ENCODE measurements around the gene BICD2.

BICD2 gene

GRCh38 chr9:92722386-92723298 lies 42.0 kb downstream of the BICD2 start:
- no peak for DNase-seq
- no peaks in the 10 kb centered on the region for H3K27me3 ChIP-seq (ENCODE audit: insufficient read depth, low read length, poor library complexity)
- no CpG with 5 or more reads among the region's 16 CpGs for WGBS (ENCODE audit: extremely low coverage, insufficient coverage, low lambda C conversion rate)
- H2BK120ac ChIP-seq (ENCODE audit: low read depth, low read length), result no peak overlapping the region
- no peak overlapping the region for H3K4ac ChIP-seq (ENCODE audit: low read depth, low read length)
- no peak overlapping the region for H3K56ac ChIP-seq (ENCODE audit: low read length)
- peaks cover 38% of the 10 kb centered on the region for H3K79me1 ChIP-seq (ENCODE audit: low read length)
- H3K79me2 ChIP-seq (ENCODE audit: control insufficient read depth, insufficient read depth, low read length), result peaks cover 11% of the 10 kb centered on the region
- no peak overlapping the region for H2BK5ac ChIP-seq (ENCODE audit: low read length)
- peaks cover 24% of the 10 kb centered on the region for H3K36me3 ChIP-seq (ENCODE audit: control insufficient read depth, insufficient read depth, low read length)
- no peak overlapping the region for H4K5ac ChIP-seq (ENCODE audit: low read length)
- no peak overlapping the region for H3K4me3 ChIP-seq (ENCODE audit: low read length)
- H3K18ac ChIP-seq (ENCODE audit: low read length), result no peak overlapping the region
- H3K4me1 ChIP-seq (ENCODE audit: control insufficient read depth, low read depth, low read length), result no peaks in the 10 kb centered on the region
- no peak overlapping the region for H4K8ac ChIP-seq (ENCODE audit: low read depth, low read length)
- H3K23ac ChIP-seq (ENCODE audit: low read length), result no peak overlapping the region
- no peak overlapping the region for H2BK15ac ChIP-seq (replicated peaks; ENCODE audit: low read depth)
- no peak overlapping the region for H2AK5ac ChIP-seq (ENCODE audit: low read length)
- no peak overlapping the region for H3K4me2 ChIP-seq (ENCODE audit: low read length)
- H3K9ac ChIP-seq (ENCODE audit: low read length), result no peak overlapping the region
- H3K27ac ChIP-seq (ENCODE audit: low read depth, low read length), result no peak overlapping the region

GRCh38 chr9:92721548-92721947 lies 43.1 kb downstream of the BICD2 start:
- no CpG with 5 or more reads among the region's 7 CpGs for WGBS (ENCODE audit: extremely low coverage, insufficient coverage, low lambda C conversion rate)
- Histone ChIP-seq H3K4me1 (ENCODE audit: control insufficient read depth, low read depth, low read length) (no peaks in the 10 kb centered on the region), H2BK5ac (ENCODE audit: low read length) (no peak overlapping the region), H3K4me3 (ENCODE audit: low read length) (no peak overlapping the region), H2AK5ac (ENCODE audit: low read length) (no peak overlapping the region), H3K23ac (ENCODE audit: low read length) (no peak overlapping the region), H3K79me2 (ENCODE audit: control insufficient read depth, insufficient read depth, low read length) (peaks cover 11% of the 10 kb centered on the region), H3K36me3 (ENCODE audit: control insufficient read depth, insufficient read depth, low read length) (peaks cover 28% of the 10 kb centered on the region), H3K4ac (ENCODE audit: low read depth, low read length) (no peak overlapping the region), H3K27me3 (ENCODE audit: insufficient read depth, low read length, poor library complexity) (no peaks in the 10 kb centered on the region), H2BK120ac (ENCODE audit: low read depth, low read length) (no peak overlapping the region), H4K8ac (ENCODE audit: low read depth, low read length) (no peak overlapping the region), H3K27ac (ENCODE audit: low read depth, low read length) (no peak overlapping the region), H3K56ac (ENCODE audit: low read length) (no peak overlapping the region), H3K18ac (ENCODE audit: low read length) (no peak overlapping the region), H3K9ac (ENCODE audit: low read length) (no peak overlapping the region), H2BK15ac (replicated peaks; ENCODE audit: low read depth) (no peak overlapping the region), H3K79me1 (ENCODE audit: low read length) (peaks cover 29% of the 10 kb centered on the region), H3K4me2 (ENCODE audit: low read length) (no peak overlapping the region), H4K5ac (ENCODE audit: low read length) (no peak overlapping the region)
- no peak for DNase-seq

- Histone ChIP-seq H3K4me3 (ENCODE audit: low read length) (no peak overlapping the region), H3K79me1 (ENCODE audit: low read length) (peaks cover 26% of the 10 kb centered on the region), H4K8ac (ENCODE audit: low read depth, low read length) (no peak overlapping the region), H4K5ac (ENCODE audit: low read length) (no peak overlapping the region), H2BK5ac (ENCODE audit: low read length) (no peak overlapping the region), H3K27me3 (ENCODE audit: insufficient read depth, low read length, poor library complexity) (no peaks in the 10 kb centered on the region), H3K79me2 (ENCODE audit: control insufficient read depth, insufficient read depth, low read length) (peaks cover 9% of the 10 kb centered on the region), H3K23ac (ENCODE audit: low read length) (no peak overlapping the region), H3K27ac (ENCODE audit: low read depth, low read length) (no peak overlapping the region), H3K4me2 (ENCODE audit: low read length) (no peak overlapping the region), H2AK5ac (ENCODE audit: low read length) (no peak overlapping the region), H2BK15ac (replicated peaks; ENCODE audit: low read depth) (no peak overlapping the region), H2BK120ac (ENCODE audit: low read depth, low read length) (no peak overlapping the region), H3K36me3 (ENCODE audit: control insufficient read depth, insufficient read depth, low read length) (peaks cover 30% of the 10 kb centered on the region), H3K9ac (ENCODE audit: low read length) (no peak overlapping the region), H3K4ac (ENCODE audit: low read depth, low read length) (no peak overlapping the region), H3K4me1 (ENCODE audit: control insufficient read depth, low read depth, low read length) (no peaks in the 10 kb centered on the region), H3K56ac (ENCODE audit: low read length) (no peak overlapping the region), H3K18ac (ENCODE audit: low read length) (no peak overlapping the region)
- WGBS (ENCODE audit: extremely low coverage, insufficient coverage, low lambda C conversion rate), result no CpG with 5 or more reads among the region's 8 CpGs
- DNase-seq, result no peak
These were observed 43.7 kb downstream of the BICD2 start for GRCh38 chr9:92720807-92721535.

GRCh38 chr9:92720209-92720765 lies 44.3 kb downstream of the BICD2 start:
- Histone ChIP-seq H3K79me2 (ENCODE audit: control insufficient read depth, insufficient read depth, low read length) (peaks cover 6% of the 10 kb centered on the region), H3K27me3 (ENCODE audit: insufficient read depth, low read length, poor library complexity) (no peaks in the 10 kb centered on the region), H2AK5ac (ENCODE audit: low read length) (no peak overlapping the region), H3K4me3 (ENCODE audit: low read length) (no peak overlapping the region), H3K18ac (ENCODE audit: low read length) (no peak overlapping the region), H3K9ac (ENCODE audit: low read length) (no peak overlapping the region), H3K79me1 (ENCODE audit: low read length) (peaks cover 23% of the 10 kb centered on the region), H3K27ac (ENCODE audit: low read depth, low read length) (no peak overlapping the region), H3K56ac (ENCODE audit: low read length) (no peak overlapping the region), H4K8ac (ENCODE audit: low read depth, low read length) (no peak overlapping the region), H3K4me2 (ENCODE audit: low read length) (no peak overlapping the region), H3K4ac (ENCODE audit: low read depth, low read length) (no peak overlapping the region), H3K36me3 (ENCODE audit: control insufficient read depth, insufficient read depth, low read length) (peaks cover 30% of the 10 kb centered on the region), H3K23ac (ENCODE audit: low read length) (no peak overlapping the region), H2BK5ac (ENCODE audit: low read length) (no peak overlapping the region), H2BK15ac (replicated peaks; ENCODE audit: low read depth) (no peak overlapping the region), H3K4me1 (ENCODE audit: control insufficient read depth, low read depth, low read length) (no peaks in the 10 kb centered on the region), H2BK120ac (ENCODE audit: low read depth, low read length) (no peak overlapping the region), H4K5ac (ENCODE audit: low read length) (no peak overlapping the region)
- no CpG with 5 or more reads among the region's 24 CpGs for WGBS (ENCODE audit: extremely low coverage, insufficient coverage, low lambda C conversion rate)
- no peak for DNase-seq

GRCh38 chr9:92719028-92719647 lies 45.5 kb downstream of the BICD2 start:
- H3K4me3 ChIP-seq (ENCODE audit: low read length), result no peak overlapping the region
- no peak overlapping the region for H4K8ac ChIP-seq (ENCODE audit: low read depth, low read length)
- H3K4me1 ChIP-seq (ENCODE audit: control insufficient read depth, low read depth, low read length), result no peaks in the 10 kb centered on the region
- no peak overlapping the region for H3K18ac ChIP-seq (ENCODE audit: low read length)
- no peaks in the 10 kb centered on the region for H3K27me3 ChIP-seq (ENCODE audit: insufficient read depth, low read length, poor library complexity)
- no peak overlapping the region for H2BK15ac ChIP-seq (replicated peaks; ENCODE audit: low read depth)
- H3K4me2 ChIP-seq (ENCODE audit: low read length), result no peak overlapping the region
- DNase-seq, result no peak
- no peak overlapping the region for H2BK120ac ChIP-seq (ENCODE audit: low read depth, low read length)
- no peak overlapping the region for H2AK5ac ChIP-seq (ENCODE audit: low read length)
- H3K4ac ChIP-seq (ENCODE audit: low read depth, low read length), result no peak overlapping the region
- H3K79me1 ChIP-seq (ENCODE audit: low read length), result peaks cover 14% of the 10 kb centered on the region
- H3K23ac ChIP-seq (ENCODE audit: low read length), result no peak overlapping the region
- H2BK5ac ChIP-seq (ENCODE audit: low read length), result no peak overlapping the region
- peaks cover 38% of the 10 kb centered on the region for H3K36me3 ChIP-seq (ENCODE audit: control insufficient read depth, insufficient read depth, low read length)
- H4K5ac ChIP-seq (ENCODE audit: low read length), result no peak overlapping the region
- peaks cover 2% of the 10 kb centered on the region for H3K79me2 ChIP-seq (ENCODE audit: control insufficient read depth, insufficient read depth, low read length)
- no CpG with 5 or more reads among the region's 34 CpGs for WGBS (ENCODE audit: extremely low coverage, insufficient coverage, low lambda C conversion rate)
- no peak overlapping the region for H3K9ac ChIP-seq (ENCODE audit: low read length)
- no peak overlapping the region for H3K27ac ChIP-seq (ENCODE audit: low read depth, low read length)
- H3K56ac ChIP-seq (ENCODE audit: low read length), result no peak overlapping the region

All from mesendoderm (in vitro differentiated cells).